GM18907 (cell line): Measurements from ENCODE around the gene RELN.

Experiments used
- ATAC-seq: cut with Tn5 transposase; IDR thresholded peaks from one replicate; pipeline ENCODE4 v1.9.1; 2021; ENCODE audit warnings: mild to moderate bottlenecking, moderate library complexity; ENCODE audit not compliant: unreplicated experiment

Gene RELN

DNA sequence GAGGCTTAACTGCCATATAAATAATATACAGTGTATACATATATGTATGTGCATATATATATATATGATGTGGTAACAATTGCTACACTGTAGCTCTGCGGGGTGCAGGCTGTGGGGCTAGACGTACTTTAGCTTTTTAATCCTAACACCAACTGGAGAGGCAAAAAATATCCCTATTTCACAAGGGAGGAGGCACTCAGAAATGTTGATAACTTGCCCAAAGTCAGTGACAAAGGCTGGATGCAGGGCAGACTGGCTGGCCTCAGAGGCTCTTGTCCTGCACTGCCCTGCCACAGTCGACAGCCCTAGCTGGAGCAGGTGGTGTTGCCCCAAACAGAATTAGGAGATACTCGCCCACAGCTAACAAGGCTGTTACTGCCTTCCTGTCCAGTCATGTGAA lies 1.5 kb upstream of the RELN start:
- ATAC-seq: no peak

DNA sequence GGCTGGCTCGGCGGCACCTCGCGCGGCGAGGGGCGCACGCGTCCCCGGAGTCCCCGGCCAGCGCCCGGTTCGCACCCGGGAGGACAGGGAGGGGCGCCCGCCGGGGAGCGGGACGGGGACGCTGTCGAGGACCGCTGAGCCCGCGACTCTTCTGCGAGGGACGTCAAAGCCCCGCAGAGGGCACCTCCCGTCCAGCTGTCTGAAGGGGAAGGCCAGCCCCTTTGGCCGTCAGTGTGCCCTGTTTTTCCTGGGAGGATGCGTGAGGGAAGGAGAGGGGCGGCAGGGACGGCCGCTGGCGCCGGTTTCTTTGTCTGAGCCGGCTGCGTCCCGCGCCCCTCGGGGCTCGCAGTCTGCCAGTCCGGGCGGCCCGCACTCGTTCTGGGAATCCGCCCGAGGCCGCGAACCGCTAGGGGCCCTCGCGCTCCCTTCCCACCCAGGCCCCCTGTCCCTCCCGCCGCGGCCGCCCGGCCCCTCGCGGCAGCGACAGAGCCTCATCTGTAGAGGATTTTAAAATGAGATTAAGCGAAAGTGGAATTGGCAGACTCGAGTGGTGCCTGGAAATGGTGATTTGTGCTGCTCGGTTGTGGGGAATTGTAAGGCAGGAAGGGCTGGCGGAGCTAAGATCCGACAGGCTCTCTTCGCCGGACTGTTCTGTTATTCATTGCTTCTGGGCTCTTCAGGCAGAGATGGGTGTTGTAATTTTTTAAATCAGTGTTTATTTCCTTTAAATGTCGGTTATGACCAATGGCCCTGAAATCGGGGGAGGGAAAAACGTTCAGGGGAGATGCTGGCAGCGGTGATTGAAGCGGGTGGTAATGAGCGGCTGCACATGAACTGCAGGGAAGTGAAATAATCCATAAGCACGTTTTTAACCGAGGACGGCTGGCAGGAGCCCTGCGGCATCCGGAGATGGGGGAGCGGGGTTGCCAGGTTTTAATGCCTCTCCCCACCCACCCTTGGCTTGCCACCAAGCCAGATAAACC lies 618 bp upstream of the RELN start:
- ATAC-seq: no peak

DNA sequence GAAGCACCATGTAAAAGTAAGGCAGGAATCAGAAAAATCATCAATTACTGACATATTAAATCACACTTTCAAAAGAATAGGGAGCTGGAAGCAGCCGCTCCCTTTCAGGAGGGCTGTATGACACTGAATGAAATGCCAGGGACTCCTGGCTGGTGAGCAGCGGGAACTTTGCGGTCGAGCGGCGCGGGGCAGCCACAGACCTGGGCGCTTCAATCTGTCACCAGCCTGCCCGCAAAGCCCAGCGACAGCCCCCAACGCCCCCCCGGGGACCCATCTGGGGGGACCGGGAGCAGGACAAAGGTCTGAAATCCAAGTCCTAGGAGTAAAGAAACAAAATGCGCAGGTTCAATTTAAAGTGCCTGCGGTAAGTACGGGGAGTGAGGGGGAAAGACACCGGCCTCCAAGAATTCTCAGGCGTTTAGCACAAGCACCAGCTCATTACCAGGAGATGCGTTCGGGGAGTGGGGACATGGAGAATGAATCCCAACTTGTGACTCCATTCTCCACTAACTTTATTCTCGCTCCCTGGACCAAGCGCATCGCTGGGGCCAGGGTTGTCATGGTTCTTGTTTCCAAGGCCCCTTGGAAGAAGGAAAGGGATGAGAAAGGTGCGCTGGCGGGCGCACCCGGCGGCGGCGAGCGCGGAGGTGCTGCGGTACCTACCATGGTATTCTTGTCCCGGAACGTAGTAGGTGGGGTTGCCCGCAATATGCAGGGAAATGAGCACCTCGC lies 824 bp downstream of the RELN start:
- no peak for ATAC-seq

DNA sequence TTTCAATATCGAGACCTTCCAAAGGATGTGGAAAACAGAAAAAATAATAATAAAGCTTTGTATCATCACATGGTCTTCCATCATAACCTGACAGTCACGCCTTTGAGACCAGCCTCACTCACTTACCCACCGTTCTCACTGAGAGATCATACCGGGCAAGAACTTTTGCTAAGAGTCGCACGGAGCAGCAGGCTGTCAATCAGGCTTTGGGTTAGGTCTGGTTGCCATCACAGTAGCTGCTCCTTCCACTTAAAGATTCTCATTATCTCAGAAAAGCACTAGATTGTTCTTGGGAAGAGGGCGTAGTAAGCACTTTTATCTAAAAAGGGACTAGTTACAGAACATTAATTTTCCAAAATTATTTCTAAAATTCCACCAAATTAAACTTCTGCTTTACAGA lies 2.0 kb downstream of the RELN start:
- no peak for ATAC-seq

DNA sequence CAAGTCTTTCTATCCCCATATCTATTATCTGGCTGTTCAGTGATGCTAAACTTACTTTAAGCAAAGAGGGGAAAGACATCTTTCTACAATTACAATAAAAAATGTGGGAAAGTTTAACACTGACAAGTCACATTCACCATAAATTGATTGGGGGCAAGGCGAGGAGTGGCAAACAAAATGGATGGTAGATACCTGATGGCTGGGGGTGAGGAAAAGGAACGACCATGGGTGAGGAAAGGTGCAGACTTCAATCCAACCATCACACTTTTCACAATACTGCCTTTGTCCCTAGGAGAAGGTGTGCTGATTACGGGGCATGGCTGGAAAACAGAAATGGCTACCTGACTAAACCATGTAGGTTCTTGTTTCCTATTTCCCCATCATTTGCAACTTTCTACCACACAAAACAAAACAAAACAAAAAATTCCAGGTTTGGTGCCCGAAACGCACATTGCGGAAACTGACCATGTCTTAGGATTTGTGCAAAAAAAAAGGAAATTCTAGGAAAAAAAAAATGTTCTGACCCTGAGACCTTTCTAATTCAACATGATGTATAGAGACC lies 3.8 kb downstream of the RELN start:
- ATAC-seq: no peak

DNA sequence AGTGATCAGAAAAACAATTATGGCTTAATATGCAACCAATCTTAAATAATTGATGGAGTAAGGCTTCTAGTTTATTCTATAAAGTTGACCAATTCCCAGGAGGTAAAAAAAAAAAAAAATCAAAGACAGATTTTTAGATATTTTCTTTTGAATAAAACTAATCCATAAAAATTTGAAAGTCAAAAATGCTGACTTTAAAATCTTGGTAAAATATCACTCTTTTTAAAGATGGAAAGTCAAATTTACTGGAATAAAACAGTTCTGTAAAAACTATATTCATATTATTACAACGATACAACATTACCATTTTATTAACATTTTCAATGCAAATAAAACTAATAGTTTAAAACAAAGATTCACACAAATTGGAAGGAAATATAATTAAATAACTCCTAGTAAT lies 5.4 kb downstream of the RELN start:
- ATAC-seq: no peak

DNA sequence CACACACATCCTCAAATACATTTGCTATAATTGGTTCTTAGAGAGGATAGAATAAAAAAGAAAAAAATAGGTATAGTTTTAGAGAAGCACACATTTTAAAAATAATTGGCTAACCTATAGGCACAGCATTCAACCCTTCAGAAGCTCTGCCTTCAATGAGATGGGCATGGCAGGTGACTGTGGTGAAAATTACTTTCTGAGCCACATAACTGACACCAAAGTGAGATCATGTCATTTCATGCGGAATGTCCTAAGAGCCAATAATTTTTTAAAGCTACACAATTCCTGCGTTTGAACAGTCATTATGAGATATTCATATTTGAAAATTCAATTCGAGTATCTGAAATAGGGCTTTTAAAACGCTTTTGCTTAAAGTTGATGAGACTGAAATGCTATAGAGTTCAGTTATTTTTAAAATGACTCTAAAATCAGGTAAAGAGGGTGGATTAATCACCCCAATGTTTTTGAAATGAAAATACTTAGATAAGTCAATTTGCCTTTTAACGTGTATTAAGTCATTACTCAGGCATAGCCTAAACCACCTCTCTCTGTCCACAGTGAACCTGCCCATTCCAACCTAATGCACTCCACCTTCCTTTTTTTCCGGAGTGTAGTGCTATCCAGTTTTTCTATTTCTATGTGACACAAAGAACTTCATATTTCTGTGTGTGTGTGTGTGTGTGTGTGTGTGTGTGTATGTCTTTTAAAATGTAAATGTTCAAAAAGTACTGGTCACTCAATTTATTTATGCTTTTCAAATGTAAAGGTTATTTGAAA lies 6.1 kb downstream of the RELN start:
- no peak for ATAC-seq

DNA sequence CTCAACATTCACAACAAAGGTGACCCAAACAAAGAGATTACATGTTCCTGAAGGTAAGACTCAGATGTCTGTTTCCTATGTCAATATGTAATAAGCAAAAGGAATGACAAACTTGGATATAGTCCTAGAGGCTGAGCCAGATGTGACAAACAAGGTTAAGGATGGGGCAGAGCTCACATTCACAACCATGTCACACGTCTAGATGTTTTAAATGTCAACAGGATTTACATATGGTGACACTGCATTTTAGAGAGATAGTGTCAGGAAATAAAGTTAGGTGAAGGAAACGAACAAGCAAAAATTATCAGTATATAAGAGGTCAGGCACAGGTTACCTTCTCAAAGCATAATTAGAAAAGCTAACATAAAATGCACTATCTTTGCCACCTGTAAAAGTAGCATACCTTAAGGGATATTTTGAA lies 8.4 kb downstream of the RELN start:
- ATAC-seq: no peak

DNA sequence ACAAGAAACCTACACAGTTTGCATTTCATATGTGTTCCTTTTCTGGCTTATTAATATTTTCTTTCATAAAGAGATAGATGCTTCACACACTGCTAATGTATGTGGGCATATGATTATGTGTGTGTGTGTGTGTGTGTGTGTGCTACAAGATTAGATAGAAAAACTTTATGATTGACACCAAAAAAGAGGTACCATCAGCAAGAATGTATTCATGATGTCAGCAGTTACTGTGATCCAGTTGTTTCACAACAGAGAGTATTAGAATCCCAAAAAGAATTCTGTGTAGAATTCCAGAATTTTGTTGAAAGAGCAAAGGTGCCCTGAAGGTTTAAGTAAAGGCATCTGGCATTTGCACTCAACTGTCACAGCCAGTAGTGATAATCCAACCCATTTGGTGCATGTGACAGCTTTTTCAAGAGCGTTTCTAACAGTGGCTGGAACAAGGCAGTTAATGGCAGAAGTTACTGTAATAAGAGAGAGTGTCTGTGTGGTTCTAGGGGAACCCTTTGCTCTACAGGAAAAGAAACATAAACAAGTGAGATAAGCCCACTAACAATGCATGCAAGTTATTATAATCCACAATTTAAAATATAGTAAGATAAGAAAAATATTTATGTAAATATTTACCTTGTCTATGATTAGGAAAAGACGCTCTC lies 16.6 kb downstream of the RELN start:
- ATAC-seq: no peak

DNA sequence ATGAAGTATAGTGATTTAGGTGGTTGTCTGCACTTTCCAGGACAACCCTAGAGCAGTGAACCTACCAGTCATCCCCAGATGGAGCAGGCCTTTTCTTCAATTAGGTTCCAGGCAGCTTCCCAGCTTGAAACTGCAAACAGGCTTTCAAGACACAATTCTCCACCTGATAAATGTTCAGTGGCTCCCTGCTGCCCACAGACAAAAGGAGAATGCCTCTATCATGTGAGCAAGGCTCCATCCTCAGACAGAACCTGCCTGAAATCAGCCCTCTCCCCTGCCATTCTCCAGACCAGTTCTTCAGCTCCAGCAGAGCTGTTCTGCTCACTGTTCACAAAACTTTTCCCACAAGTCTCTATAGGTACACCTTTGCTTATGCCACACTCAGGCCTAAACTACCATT lies 22.1 kb downstream of the RELN start:
- ATAC-seq: no peak

DNA sequence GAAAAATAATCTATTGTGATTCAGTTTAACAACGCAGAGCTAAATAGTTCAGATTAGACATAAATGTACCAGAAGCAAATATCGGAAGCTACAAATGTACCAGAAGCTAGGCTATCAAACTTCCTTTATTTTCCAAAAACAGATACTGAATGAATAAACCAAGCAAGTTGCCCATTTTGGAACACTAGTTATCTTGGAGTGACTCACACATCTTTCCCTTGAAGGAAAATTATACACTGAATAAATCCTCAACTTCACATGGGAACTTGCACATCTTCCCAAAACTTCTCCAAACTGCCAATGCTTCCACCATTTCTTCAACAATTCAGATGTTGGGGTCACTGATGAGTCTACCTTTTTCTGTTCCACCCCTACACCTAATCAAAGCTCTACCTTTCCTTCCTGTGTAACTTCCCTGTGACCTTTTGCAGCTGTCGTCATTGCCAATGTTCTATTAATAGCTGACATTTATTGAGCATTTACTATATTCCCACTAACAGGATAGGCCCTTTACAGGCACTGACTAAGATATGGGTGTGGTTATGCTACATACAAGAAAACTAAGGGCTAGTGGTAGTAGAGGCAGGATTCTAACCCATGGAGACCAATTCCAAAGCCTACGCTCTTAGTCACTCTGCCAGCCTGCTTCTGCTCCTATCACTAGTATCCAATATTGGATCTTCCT lies 22.7 kb downstream of the RELN start:
- ATAC-seq: no peak

DNA sequence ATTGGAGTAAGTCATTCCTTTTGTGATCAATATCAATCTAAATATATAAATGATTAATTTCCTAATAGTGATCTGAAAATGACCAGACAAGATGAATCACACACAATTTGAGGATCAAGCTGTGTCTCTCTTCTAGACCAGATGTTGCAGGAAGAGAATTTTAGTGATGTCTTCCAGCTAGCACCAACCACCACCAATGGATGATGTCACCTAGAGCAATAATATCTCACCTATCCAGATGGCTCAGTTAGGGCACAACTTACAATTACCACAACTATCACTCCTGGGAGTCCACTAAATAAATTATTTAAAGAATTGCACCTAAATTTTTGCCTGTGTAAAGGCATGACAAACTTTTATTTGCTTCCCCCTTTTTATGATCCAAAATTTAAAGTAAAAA lies 25.2 kb downstream of the RELN start:
- no peak for ATAC-seq

DNA sequence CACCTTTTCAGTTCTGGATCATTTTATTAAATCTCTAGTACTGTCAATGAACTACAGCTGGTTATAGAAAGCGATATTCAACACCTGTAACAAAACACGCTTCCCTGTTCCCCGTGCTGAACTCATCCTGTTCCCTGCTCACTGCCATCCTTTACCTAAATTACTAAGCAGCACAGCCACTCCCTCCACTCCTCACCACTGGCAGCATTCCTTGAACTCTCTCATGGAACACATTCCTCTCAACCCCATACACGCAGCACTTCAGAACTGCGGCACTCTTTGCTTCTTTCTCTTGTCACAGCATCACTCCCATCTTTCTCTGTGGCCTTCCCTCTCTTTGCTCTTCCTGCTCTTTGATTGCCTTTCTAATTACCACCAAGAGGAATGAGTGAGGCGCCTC lies 27.4 kb downstream of the RELN start:
- ATAC-seq: no peak

DNA sequence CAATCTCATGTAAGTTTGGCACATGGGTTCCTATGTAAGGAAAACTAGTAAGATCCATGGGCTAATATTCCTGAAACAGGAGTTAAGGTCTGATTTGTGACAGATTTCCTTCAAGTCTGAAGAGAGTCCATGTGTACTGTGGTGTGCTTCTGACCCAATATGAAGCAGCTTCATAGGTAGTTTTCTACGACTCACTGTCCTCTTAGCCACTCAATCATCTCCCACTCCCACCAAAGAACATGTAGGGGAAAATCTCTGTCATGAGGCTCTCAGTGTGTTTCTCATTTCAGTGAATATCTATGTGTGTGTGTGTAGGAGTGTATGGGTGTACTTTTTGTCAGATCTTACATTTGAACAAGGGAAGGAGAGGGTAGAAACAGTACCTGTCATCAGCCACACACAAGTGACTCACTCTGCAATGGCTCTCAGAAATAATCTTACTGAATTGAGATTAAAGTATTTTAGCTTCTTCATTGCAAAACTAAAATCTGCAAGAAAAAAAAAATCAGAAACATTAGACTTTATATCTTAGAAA lies 31.1 kb downstream of the RELN start:
- no peak for ATAC-seq

DNA sequence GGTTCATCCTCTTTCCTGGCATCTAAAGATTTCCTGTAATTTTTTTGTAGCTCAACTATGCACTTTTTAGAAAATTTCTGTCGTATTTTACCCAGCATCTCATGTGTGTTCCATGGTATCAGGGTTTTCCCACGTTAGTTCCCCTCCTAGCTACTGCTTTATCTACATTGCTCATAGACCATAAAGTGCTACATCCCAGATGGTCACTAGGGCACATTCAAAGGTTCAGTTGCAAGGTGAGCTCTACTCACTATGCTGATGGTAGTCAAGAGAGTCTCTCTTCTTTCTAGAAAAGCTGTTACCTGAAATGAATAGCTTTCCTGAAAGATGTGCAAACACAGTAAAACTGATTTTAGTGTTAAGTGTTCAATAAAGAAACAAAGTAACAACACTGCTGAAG lies 33.5 kb downstream of the RELN start:
- no peak for ATAC-seq

DNA sequence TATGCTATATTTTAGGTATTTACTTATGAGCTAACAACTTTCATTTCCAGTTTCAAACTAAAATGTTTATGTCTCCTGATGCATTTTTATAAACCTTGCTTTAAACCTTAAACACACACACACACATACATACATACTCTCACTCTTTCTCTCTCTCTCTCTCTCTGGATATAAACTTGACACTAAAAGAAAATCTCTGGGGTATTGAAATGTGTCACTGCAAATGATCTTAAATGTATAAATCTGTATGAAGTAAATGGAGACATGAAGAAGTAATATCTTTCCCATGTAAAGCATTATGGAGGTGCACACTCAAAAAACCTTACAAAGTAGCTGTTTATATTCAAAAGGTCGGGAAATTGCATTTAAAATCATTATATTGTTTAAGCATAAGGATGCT lies 37.0 kb downstream of the RELN start:
- ATAC-seq: no peak

DNA sequence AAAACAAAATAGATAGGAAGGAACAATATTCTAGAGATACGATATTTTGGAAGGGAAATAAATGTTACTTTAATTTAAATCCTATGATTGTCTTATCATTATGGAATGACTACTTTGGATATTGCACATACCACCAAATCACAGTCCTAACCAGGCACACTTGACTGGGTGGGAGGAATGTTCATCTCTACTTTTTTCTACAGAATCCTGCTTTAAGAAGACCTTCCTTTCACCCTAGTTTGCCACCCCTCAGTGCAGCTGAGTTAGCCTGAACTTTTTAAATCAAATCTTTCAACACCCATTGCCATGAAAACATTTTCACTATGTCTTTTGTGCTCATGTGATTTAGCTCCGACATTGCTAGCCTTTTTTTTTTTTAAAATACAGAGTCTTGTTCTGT lies 38.1 kb downstream of the RELN start:
- ATAC-seq: no peak

DNA sequence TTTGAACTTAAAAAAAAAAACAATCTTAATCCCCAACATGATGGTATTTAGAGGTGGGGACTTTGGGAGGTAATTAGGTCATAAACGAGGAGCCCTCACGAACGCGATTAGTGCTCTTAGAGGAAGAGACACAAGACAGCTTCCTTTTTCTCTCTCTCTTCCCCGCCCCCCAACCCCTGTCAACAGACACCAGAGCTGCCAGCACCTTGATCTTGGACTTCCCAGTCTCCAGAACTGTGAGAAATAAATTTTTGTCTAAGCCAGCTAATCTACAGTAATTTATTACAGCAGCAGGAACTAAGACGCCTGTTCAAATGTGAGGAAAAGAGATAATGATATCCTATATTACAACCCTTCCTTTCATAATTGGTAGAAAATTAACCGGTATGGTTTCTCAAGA lies 40.1 kb downstream of the RELN start:
- no peak for ATAC-seq

DNA sequence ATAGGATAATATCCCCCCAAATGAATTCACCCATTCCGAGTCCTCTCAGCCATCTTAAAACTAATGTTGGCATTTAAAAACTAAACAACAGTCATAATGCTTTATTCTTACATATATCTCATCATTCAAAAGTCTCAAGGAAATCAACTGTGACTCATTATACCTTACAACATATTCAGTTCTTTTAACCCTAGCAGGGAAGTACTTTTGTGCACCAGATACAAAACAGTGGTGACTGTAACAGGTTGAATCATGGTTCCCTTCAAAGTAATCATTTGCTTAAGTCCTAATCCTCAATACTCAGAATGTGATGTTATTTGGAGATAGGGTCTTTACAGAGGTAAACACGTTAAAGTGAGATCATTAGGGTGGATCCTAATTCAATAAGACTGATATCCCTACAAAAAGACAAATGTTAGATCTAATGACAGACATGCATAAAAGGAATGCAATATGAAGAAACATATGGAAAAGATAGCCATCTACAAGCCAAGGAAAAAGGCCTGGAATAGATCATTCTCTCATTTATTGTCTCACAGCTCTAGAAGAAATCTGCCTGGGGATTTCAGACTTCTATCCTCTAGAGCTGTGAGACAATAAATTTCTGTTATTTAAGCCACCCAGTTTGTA lies 42.3 kb downstream of the RELN start:
- ATAC-seq: no peak
